ENCODE results near the gene P2RY8. TPM values are rescaled to one million over a fixed set of nuclear protein-coding genes. Genes with fewer than 3 reads are reported as not detected.
"Not testable (repeated sequence)": the region's sequence is repeated elsewhere in the genome, so short reads cannot be mapped to it uniquely, and the experiment has no call there.

P2RY8 gene
- polyA plus RNA-seq, 3 donors: 18.9 to 40.0 (median 33.3) TPM

DNA sequence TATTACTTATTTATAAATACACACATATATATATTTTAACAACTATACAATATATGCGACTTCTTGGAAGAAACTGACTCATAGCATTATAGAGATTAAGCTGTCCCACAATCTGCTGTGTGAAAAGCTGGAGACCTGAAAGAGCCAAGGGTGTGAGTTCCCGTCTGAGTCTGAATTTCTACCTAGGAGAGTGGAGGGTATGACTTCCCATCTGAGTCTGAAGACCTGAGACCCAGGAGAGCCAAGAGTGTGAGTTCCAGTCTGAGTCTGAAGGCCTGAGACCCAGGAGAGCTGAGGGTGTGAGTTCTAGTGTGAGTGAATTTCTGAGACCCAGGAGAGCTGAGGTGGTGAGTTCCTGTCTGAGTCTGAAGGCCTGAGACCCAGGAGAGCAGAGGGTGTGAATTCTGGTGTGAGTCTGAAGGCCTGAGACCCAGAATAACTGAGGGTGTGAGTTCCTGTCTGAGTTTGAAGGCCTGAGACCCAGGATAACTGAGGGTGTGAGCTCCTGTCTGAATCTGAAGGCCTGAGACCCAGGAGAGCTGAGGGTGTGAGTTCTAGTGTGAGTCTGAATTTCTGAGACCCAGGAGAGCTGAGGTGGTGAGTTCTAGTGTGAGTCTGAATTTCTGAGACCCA, 8.9 kb upstream of the P2RY8 start:
- no peak for TF ChIP-seq CTCF (IDR thresholded peaks at IDR 0.05)
- H3K4me1 ChIP-seq (ENCODE audit: control insufficient read depth in 1 of 2, insufficient read depth in 2 of 2, low read length in 2 of 2): peaks cover 9 to 10% of the 10 kb centered on the region in 2 donors
- no peaks in the 10 kb centered on the region for H3K27me3 ChIP-seq (ENCODE audit: control insufficient read depth in 2 of 2, insufficient read depth in 2 of 2, low read length in 2 of 2)
- H3K36me3 ChIP-seq (replicated peaks in 1 of 2; ENCODE audit: control insufficient read depth in 1 of 2, insufficient read depth in 2 of 2, low read length in 2 of 2): no peaks in the 10 kb centered on the region
- no peaks in the 10 kb centered on the region for H4K20me1 ChIP-seq (ENCODE audit: insufficient read depth, low read length)
- H3K9me3 ChIP-seq (replicated peaks in 1 of 2; ENCODE audit: control insufficient read depth in 1 of 2, insufficient read depth in 1 of 2, low read length in 2 of 2): no peaks in the 10 kb centered on the region
- Mint-ChIP-seq H3K27me3 (ENCODE audit: low read depth in 3 of 3) (peaks cover 0 to 7% (median 4%) of the 10 kb centered on the region in 3 donors), H3K27ac (peak overlapping the region in 3 of 7 donors; percentile 22 to 71 (median 46)), H3K4me1 (peaks cover 22% of the 10 kb centered on the region), H3K9me3 (peaks cover 0 to 13% (median 9%) of the 10 kb centered on the region in 7 donors), H3K4me3 (no peak overlapping the region), H3K36me3 (peaks cover 0 to 3% of the 10 kb centered on the region in 2 donors)
- 100% methylated on average over 1 of the region's 2 CpGs for WGBS (ENCODE audit: insufficient coverage)
- no peak overlapping the region for H3K27ac ChIP-seq (ENCODE audit: low read depth in 1 of 2, low read length in 2 of 2)
- H3K9ac ChIP-seq (ENCODE audit: insufficient read depth, low read length, poor library complexity, severe bottlenecking): no peak overlapping the region
- no peaks in the 10 kb centered on the region for H3K79me2 ChIP-seq (ENCODE audit: insufficient read depth, low read length)
- no peak overlapping the region for H3K4me2 ChIP-seq (replicated peaks; ENCODE audit: extremely low read depth, low read length, poor library complexity, severe bottlenecking)
- no peak for DNase-seq
- peak overlapping the region; percentile 86 for H2AFZ ChIP-seq (ENCODE audit: insufficient read depth, low read depth, low read length, poor library complexity, severe bottlenecking)
- H3K4me3 ChIP-seq (replicated peaks in 1 of 3; ENCODE audit: low read depth in 2 of 3, low read length in 3 of 3): no peak overlapping the region
- intact Hi-C loops (cut with micrococcal nuclease): no loop called here

GRCh38 chrX:1542994-1543725, 6.2 kb upstream of the P2RY8 start:
- TF ChIP-seq CTCF (IDR thresholded peaks at IDR 0.05): no peak
- peaks cover 0 to 3% of the 10 kb centered on the region in 2 donors for H3K36me3 Mint-ChIP-seq
- DNase-seq: no peak
- intact Hi-C loops (cut with micrococcal nuclease): no loop called here
- no peak overlapping the region for H3K9ac ChIP-seq (ENCODE audit: insufficient read depth, low read length, poor library complexity, severe bottlenecking)
- no peaks in the 10 kb centered on the region for H4K20me1 ChIP-seq (ENCODE audit: insufficient read depth, low read length)
- H2AFZ ChIP-seq (ENCODE audit: insufficient read depth, low read depth, low read length, poor library complexity, severe bottlenecking): no peak overlapping the region
- no peaks in the 10 kb centered on the region for H3K9me3 ChIP-seq (replicated peaks in 1 of 2; ENCODE audit: control insufficient read depth in 1 of 2, insufficient read depth in 1 of 2, low read length in 2 of 2)
- peaks cover 0 to 11% (median 6%) of the 10 kb centered on the region in 7 donors for H3K9me3 Mint-ChIP-seq
- peaks cover 17% of the 10 kb centered on the region for H3K4me1 Mint-ChIP-seq
- H3K27me3 Mint-ChIP-seq (ENCODE audit: low read depth in 3 of 3): peaks cover 0 to 4% (median 4%) of the 10 kb centered on the region in 3 donors
- no peak overlapping the region for H3K27ac ChIP-seq (ENCODE audit: low read depth in 1 of 2, low read length in 2 of 2)
- H3K4me3 Mint-ChIP-seq: no peak overlapping the region
- no peaks in the 10 kb centered on the region for H3K27me3 ChIP-seq (ENCODE audit: control insufficient read depth in 2 of 2, insufficient read depth in 2 of 2, low read length in 2 of 2)
- H3K36me3 ChIP-seq (replicated peaks in 1 of 2; ENCODE audit: control insufficient read depth in 1 of 2, insufficient read depth in 2 of 2, low read length in 2 of 2): no peaks in the 10 kb centered on the region
- WGBS (ENCODE audit: insufficient coverage): 97% methylated on average over 16 of the region's 22 CpGs
- H3K4me3 ChIP-seq (replicated peaks in 1 of 3; ENCODE audit: low read depth in 2 of 3, low read length in 3 of 3): no peak overlapping the region
- peak overlapping the region in 1 of 7 donors; percentile 20 for H3K27ac Mint-ChIP-seq
- H3K4me2 ChIP-seq (replicated peaks; ENCODE audit: extremely low read depth, low read length, poor library complexity, severe bottlenecking): no peak overlapping the region
- H3K79me2 ChIP-seq (ENCODE audit: insufficient read depth, low read length): no peaks in the 10 kb centered on the region
- peaks cover 10 to 15% of the 10 kb centered on the region in 2 donors for H3K4me1 ChIP-seq (ENCODE audit: control insufficient read depth in 1 of 2, insufficient read depth in 2 of 2, low read length in 2 of 2)

DNA sequence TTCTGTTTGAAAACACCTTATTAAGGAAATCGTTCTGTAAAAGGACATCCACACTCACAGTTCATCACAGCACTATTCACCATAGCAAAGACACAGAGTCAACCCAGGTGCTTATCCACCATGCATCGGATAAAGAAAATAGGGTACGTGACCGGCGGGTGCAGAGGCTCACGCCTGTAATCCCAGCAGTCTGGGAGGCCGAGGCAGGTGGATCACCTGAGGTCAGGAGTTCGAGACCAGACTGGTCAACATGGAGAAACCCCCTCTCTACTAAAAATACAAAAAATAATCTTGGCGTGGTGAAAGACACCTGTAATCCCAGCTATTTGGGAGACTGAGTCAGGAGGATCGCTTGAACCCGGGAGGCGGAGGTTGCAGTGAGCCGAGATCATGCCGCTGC, 2.2 kb upstream of the P2RY8 start:
- H3K27me3 ChIP-seq (ENCODE audit: control insufficient read depth in 2 of 2, insufficient read depth in 2 of 2, low read length in 2 of 2); H3K27me3 Mint-ChIP-seq (ENCODE audit: low read depth in 3 of 3); H2AFZ ChIP-seq (ENCODE audit: insufficient read depth, low read depth, low read length, poor library complexity, severe bottlenecking); H3K9me3 ChIP-seq (replicated peaks in 1 of 2; ENCODE audit: control insufficient read depth in 1 of 2, insufficient read depth in 1 of 2, low read length in 2 of 2); DNase-seq; H3K4me3 Mint-ChIP-seq; H3K4me2 ChIP-seq (replicated peaks; ENCODE audit: extremely low read depth, low read length, poor library complexity, severe bottlenecking); H4K20me1 ChIP-seq (ENCODE audit: insufficient read depth, low read length); H3K9me3 Mint-ChIP-seq; H3K36me3 ChIP-seq (replicated peaks in 1 of 2; ENCODE audit: control insufficient read depth in 1 of 2, insufficient read depth in 2 of 2, low read length in 2 of 2); H3K4me3 ChIP-seq (replicated peaks in 1 of 3; ENCODE audit: low read depth in 2 of 3, low read length in 3 of 3); H3K9ac ChIP-seq (ENCODE audit: insufficient read depth, low read length, poor library complexity, severe bottlenecking); H3K36me3 Mint-ChIP-seq: not testable (repeated sequence)
- peaks cover 17 to 27% of the 10 kb centered on the region in 2 donors for H3K4me1 ChIP-seq (ENCODE audit: control insufficient read depth in 1 of 2, insufficient read depth in 2 of 2, low read length in 2 of 2)
- 96% methylated on average over 8 of the region's 14 CpGs for WGBS (ENCODE audit: insufficient coverage)
- H3K27ac ChIP-seq (ENCODE audit: low read depth in 1 of 2, low read length in 2 of 2): peak overlapping the region in 1 of 2 donors; percentile 97
- H3K79me2 ChIP-seq (ENCODE audit: insufficient read depth, low read length): peaks cover 27% of the 10 kb centered on the region
- Mint-ChIP-seq H3K27ac (peak overlapping the region in 4 of 7 donors; percentile 35 to 100 (median 71)), H3K4me1 (peaks cover 15% of the 10 kb centered on the region)
- intact Hi-C loops (cut with micrococcal nuclease): loop anchor here (5.0 kb wide), 2 partner anchors 72 to 87 kb away; partner anchors contain the start of gene ASMTL (in 1 of the 2)

All from CD14-positive monocyte (primary cell).